GM23338 (cell line): ENCODE results near the gene TRIM31. TPM values are rescaled to one million over a fixed set of nuclear protein-coding genes. Genes with fewer than 3 reads are reported as not detected.

Source experiments
- ATAC-seq: fragments of 200-7000 bp; cut with Tn5 transposase; 3 replicates; pipeline ENCODE4 v1.9.1; 2020
- DNase-seq: peaks from one replicate; pipeline ENCODE4 v3.0.0-alpha.2; 2015; ENCODE audit warnings: low spot score
- H2AFZ ChIP-seq: fragments of 200-600 bp; sonication (generic); 2 replicates; pipeline ENCODE4 v1.8.0; 2016; ENCODE audit warnings: antibody characterized with exemption, mild to moderate bottlenecking, moderate library complexity
- H3F3A ChIP-seq: fragments of 200-600 bp; sonication (generic); replicated peaks from 2 replicates; pipeline ENCODE4 v1.8.0; 2017; ENCODE audit warnings: antibody characterized with exemption, mixed run types, low read depth
- H3K27ac ChIP-seq: fragments of 200-600 bp; sonication (generic); 2 replicates; pipeline ENCODE4 v1.6.1; 2016; ENCODE audit warnings: low read depth
- H3K27me3 ChIP-seq: fragments of 200-600 bp; sonication (generic); 2 replicates; pipeline ENCODE4 v1.8.0; 2016; ENCODE audit warnings: mild to moderate bottlenecking, mixed run types, moderate library complexity; ENCODE audit not compliant: insufficient read depth
- H3K36me3 ChIP-seq: fragments of 200-600 bp; sonication (generic); 2 replicates; pipeline ENCODE4 v1.8.0; 2016; ENCODE audit warnings: mild to moderate bottlenecking; ENCODE audit not compliant: insufficient read depth
- H3K4me1 ChIP-seq: fragments of 200-600 bp; sonication (generic); 2 replicates; pipeline ENCODE4 v1.8.0; 2016; ENCODE audit warnings: mild to moderate bottlenecking, moderate library complexity; ENCODE audit not compliant: insufficient read depth
- H3K4me2 ChIP-seq: fragments of 200-600 bp; sonication (generic); 2 replicates; pipeline ENCODE4 v1.7.1; 2017; ENCODE audit warnings: mixed run types
- H3K4me3 ChIP-seq: fragments of 200-600 bp; sonication (generic); 2 replicates; pipeline ENCODE4 v1.6.1; 2016; ENCODE audit warnings: mixed run types
- H3K79me2 ChIP-seq: fragments of 200-600 bp; sonication (generic); replicated peaks from 2 replicates; pipeline ENCODE4 v1.8.0; 2017; ENCODE audit warnings: mild to moderate bottlenecking; ENCODE audit not compliant: insufficient read depth
- H3K9me2 ChIP-seq: fragments of 200-600 bp; sonication (generic); 2 replicates; pipeline ENCODE4 v1.8.0; 2017; ENCODE audit not compliant: insufficient read depth
- H4K20me1 ChIP-seq: fragments of 200-600 bp; sonication (generic); replicated peaks from 2 replicates; pipeline ENCODE4 v1.8.0; 2017; ENCODE audit warnings: mild to moderate bottlenecking; ENCODE audit not compliant: insufficient read depth
- H3K27ac Mint-ChIP-seq: 2 replicates; pipeline ENCODE4 v1.8.0; 2020; ENCODE audit warnings: inconsistent platforms, mild to moderate bottlenecking, moderate library complexity, mixed read lengths
- H3K27me3 Mint-ChIP-seq: 3 replicates; pipeline ENCODE4 v1.8.0; 2022; ENCODE audit warnings: low read depth, mild to moderate bottlenecking, moderate library complexity, mixed read lengths, inconsistent platforms; ENCODE audit not compliant: insufficient read depth, poor library complexity
- H3K36me3 Mint-ChIP-seq: 3 replicates; pipeline ENCODE4 v1.8.0; 2021; ENCODE audit warnings: low read depth, mild to moderate bottlenecking, inconsistent platforms, moderate library complexity, mixed read lengths
- H3K4me1 Mint-ChIP-seq: 3 replicates; pipeline ENCODE4 v1.8.0; 2020; ENCODE audit warnings: mild to moderate bottlenecking, inconsistent platforms, mixed read lengths
- H3K4me3 Mint-ChIP-seq: 3 replicates; pipeline ENCODE4 v1.8.0; 2021; ENCODE audit warnings: moderate library complexity, mild to moderate bottlenecking, inconsistent platforms, mixed read lengths
- H3K9me3 Mint-ChIP-seq: 3 replicates; pipeline ENCODE4 v1.8.0; 2020; ENCODE audit warnings: moderate library complexity, mild to moderate bottlenecking, inconsistent platforms, mixed read lengths
- CREB1 ChIP-seq: fragments of 250-450 bp; sonication (Bioruptor Pico); IDR thresholded peaks from 2 replicates; pipeline ENCODE4 v1.5.0; 2020; ENCODE audit warnings: low read depth, mild to moderate bottlenecking, moderate library complexity
- EZH2phosphoT487 ChIP-seq: fragments of 200-600 bp; sonication (generic); IDR thresholded peaks from one replicate; pipeline ENCODE4 v1.8.1; 2018; ENCODE audit warnings: antibody characterized with exemption; ENCODE audit not compliant: unreplicated experiment
- POLR2AphosphoS5 ChIP-seq: IDR thresholded peaks from 2 replicates; pipeline ENCODE4 v1.6.1; 2016; ENCODE audit warnings: antibody characterized with exemption, low read depth
- STAT1 ChIP-seq: IDR thresholded peaks from one replicate; pipeline ENCODE4 v1.6.1; 2016; ENCODE audit warnings: antibody characterized with exemption; ENCODE audit not compliant: unreplicated experiment
- ZNF114 ChIP-seq: fragments of 250-450 bp; sonication (Bioruptor Pico); IDR thresholded peaks from 2 replicates; pipeline ENCODE4 v1.5.0; 2020; ENCODE audit warnings: mild to moderate bottlenecking, moderate library complexity
- polyA plus RNA-seq: library from polyadenylated mRNA; unstranded; fragments of >200 nt; fragmentation: Nextera tagmentation; extraction: Ambion mirVana; gene quantifications from 2 replicates; pipeline ENCODE4 v1.2.1, GENCODE V29; 2016
- total RNA-seq: library from RNA; depleted of rRNA; stranded (reverse); fragments of >200 nt; shearing (Covaris generic); gene quantifications from 2 replicates; pipeline ENCODE4 v1.2.3, GENCODE V29; 2014
- TF ChIP-seq, protein P1 (sequence below): fragments of 250-450 bp; sonication (Bioruptor Pico); IDR thresholded peaks from 2 replicates; pipeline ENCODE4 v1.5.0; 2020; ENCODE audit warnings: mild to moderate bottlenecking, moderate library complexity
- TF ChIP-seq, protein P2 (sequence below): IDR thresholded peaks from 2 replicates; pipeline ENCODE4 v1.6.1; 2016; ENCODE audit warnings: antibody characterized with exemption
- TF ChIP-seq, protein P3 (sequence below), 2 experiments: fragments of 200-600 bp in 1 of 2; sonication (generic) in 1 of 2; conservative IDR thresholded peaks; 2 replicates each; pipeline versions ENCODE4 v1.5.1 to v1.6.1; 2016 to 2017; ENCODE audit warnings: antibody characterized with exemption in 2 of 2, low read depth in 2 of 2, mild to moderate bottlenecking in 2 of 2, moderate library complexity in 1 of 2

The TRIM31 gene
- total and polyA plus RNA-seq, 2 experiments from 2014 or later = 0.26 TPM; not detected in 1

DNA sequence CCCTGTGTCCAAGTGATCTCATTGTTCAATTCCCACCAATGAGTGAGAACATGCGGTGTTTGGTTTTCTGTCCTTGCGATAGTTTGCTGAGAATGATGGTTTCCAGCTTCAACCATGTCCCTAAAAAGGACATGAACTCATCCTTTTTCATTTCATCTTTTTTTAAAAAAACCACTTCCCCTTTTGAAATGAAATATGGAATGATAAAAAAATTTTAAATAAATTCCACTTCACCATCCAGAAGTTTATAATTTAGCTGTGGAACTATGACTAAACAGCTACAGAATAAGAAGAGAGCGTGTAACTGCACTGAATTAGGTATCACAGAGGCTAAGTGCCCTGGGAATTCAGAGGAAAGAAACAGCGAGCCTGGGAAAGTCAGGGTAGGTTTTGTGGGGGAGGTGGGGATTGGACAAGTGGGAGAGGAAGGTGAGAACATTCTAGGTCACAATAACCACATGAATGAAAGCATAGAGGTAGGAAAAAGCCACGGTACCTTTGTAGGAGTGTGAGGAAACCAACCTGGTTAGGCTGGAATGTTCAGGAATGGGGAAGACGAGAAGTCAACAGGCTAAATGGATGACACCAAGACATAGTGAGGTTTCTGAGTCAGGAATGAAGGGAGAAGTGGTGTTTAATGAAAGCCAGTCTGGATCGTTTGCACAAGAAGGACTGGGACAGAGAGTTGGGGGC is 37.1 kb upstream of the TRIM31 start:
- DNase-seq (no peak), ATAC-seq (no peak)
- Histone ChIP-seq H2AFZ (no peak overlapping the region), H3F3A (no peaks in the 10 kb centered on the region), H3K4me2 (no peak overlapping the region), H3K4me3 (no peak overlapping the region), H3K9me2 (no peaks in the 10 kb centered on the region), H4K20me1 (no peaks in the 10 kb centered on the region), H3K27me3 (0 out of 2 replicates have a peak, but pooled peaks cover 5% of the 10 kb centered on the region), H3K36me3 (no peaks in the 10 kb centered on the region), H3K27ac (no peak overlapping the region), H3K4me1 (no peaks in the 10 kb centered on the region), H3K79me2 (no peaks in the 10 kb centered on the region)
- Mint-ChIP-seq H3K27ac (no peak overlapping the region), H3K4me3 (no peak overlapping the region), H3K9me3 (no peaks in the 10 kb centered on the region), H3K4me1 (peaks cover 5% of the 10 kb centered on the region), H3K36me3 (no peaks in the 10 kb centered on the region), H3K27me3 (peaks cover 2% of the 10 kb centered on the region)
- TF ChIP-seq ZNF114 (CRISPR knock-in tag) (no peak), CREB1 (CRISPR knock-in tag) (no peak), STAT1 (no peak), POLR2AphosphoS5 (no peak), EZH2phosphoT487 (no peak)
- TF ChIP-seq, protein P1, sequence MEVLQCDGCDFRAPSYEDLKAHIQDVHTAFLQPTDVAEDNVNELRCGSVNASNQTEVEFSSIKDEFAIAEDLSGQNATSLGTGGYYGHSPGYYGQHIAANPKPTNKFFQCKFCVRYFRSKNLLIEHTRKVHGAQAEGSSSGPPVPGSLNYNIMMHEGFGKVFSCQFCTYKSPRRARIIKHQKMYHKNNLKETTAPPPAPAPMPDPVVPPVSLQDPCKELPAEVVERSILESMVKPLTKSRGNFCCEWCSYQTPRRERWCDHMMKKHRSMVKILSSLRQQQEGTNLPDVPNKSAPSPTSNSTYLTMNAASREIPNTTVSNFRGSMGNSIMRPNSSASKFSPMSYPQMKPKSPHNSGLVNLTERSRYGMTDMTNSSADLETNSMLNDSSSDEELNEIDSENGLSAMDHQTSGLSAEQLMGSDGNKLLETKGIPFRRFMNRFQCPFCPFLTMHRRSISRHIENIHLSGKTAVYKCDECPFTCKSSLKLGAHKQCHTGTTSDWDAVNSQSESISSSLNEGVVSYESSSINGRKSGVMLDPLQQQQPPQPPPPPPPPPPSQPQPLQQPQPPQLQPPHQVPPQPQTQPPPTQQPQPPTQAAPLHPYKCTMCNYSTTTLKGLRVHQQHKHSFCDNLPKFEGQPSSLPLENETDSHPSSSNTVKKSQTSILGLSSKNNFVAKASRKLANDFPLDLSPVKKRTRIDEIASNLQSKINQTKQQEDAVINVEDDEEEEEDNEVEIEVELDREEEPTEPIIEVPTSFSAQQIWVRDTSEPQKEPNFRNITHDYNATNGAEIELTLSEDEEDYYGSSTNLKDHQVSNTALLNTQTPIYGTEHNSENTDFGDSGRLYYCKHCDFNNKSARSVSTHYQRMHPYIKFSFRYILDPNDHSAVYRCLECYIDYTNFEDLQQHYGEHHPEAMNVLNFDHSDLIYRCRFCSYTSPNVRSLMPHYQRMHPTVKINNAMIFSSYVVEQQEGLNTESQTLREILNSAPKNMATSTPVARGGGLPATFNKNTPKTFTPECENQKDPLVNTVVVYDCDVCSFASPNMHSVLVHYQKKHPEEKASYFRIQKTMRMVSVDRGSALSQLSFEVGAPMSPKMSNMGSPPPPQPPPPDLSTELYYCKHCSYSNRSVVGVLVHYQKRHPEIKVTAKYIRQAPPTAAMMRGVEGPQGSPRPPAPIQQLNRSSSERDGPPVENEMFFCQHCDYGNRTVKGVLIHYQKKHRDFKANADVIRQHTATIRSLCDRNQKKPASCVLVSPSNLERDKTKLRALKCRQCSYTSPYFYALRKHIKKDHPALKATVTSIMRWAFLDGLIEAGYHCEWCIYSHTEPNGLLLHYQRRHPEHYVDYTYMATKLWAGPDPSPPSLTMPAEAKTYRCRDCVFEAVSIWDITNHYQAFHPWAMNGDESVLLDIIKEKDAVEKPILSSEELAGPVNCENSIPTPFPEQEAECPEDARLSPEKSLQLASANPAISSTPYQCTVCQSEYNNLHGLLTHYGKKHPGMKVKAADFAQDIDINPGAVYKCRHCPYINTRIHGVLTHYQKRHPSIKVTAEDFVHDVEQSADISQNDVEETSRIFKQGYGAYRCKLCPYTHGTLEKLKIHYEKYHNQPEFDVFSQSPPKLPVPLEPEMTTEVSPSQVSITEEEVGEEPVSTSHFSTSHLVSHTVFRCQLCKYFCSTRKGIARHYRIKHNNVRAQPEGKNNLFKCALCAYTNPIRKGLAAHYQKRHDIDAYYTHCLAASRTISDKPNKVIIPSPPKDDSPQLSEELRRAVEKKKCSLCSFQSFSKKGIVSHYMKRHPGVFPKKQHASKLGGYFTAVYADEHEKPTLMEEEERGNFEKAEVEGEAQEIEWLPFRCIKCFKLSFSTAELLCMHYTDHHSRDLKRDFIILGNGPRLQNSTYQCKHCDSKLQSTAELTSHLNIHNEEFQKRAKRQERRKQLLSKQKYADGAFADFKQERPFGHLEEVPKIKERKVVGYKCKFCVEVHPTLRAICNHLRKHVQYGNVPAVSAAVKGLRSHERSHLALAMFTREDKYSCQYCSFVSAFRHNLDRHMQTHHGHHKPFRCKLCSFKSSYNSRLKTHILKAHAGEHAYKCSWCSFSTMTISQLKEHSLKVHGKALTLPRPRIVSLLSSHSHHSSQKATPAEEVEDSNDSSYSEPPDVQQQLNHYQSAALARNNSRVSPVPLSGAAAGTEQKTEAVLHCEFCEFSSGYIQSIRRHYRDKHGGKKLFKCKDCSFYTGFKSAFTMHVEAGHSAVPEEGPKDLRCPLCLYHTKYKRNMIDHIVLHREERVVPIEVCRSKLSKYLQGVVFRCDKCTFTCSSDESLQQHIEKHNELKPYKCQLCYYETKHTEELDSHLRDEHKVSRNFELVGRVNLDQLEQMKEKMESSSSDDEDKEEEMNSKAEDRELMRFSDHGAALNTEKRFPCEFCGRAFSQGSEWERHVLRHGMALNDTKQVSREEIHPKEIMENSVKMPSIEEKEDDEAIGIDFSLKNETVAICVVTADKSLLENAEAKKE (CRISPR knock-in tag) = no peak
- TF ChIP-seq, protein P2, sequence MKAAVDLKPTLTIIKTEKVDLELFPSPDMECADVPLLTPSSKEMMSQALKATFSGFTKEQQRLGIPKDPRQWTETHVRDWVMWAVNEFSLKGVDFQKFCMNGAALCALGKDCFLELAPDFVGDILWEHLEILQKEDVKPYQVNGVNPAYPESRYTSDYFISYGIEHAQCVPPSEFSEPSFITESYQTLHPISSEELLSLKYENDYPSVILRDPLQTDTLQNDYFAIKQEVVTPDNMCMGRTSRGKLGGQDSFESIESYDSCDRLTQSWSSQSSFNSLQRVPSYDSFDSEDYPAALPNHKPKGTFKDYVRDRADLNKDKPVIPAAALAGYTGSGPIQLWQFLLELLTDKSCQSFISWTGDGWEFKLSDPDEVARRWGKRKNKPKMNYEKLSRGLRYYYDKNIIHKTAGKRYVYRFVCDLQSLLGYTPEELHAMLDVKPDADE = no peak
- TF ChIP-seq, protein P3, sequence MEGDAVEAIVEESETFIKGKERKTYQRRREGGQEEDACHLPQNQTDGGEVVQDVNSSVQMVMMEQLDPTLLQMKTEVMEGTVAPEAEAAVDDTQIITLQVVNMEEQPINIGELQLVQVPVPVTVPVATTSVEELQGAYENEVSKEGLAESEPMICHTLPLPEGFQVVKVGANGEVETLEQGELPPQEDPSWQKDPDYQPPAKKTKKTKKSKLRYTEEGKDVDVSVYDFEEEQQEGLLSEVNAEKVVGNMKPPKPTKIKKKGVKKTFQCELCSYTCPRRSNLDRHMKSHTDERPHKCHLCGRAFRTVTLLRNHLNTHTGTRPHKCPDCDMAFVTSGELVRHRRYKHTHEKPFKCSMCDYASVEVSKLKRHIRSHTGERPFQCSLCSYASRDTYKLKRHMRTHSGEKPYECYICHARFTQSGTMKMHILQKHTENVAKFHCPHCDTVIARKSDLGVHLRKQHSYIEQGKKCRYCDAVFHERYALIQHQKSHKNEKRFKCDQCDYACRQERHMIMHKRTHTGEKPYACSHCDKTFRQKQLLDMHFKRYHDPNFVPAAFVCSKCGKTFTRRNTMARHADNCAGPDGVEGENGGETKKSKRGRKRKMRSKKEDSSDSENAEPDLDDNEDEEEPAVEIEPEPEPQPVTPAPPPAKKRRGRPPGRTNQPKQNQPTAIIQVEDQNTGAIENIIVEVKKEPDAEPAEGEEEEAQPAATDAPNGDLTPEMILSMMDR (conservative IDR thresholded peaks at IDR 0.05; ENCODE audit: low read depth in 2 of 2) = no peak
